ENCODE measurements around the gene MBOAT1.
"Not testable (repeated sequence)": the region's sequence is repeated elsewhere in the genome, so short reads cannot be mapped to it uniquely, and the experiment has no call there.

Gene MBOAT1

GRCh38 chr6:20202324-20202658, 10.0 kb downstream of the MBOAT1 start:
- DNase-seq = no peak

- DNase-seq = no peak
Observed at GRCh38 chr6:20200761-20201630, 11.3 kb downstream of the MBOAT1 start.

- DNase-seq = no peak
Observed at GRCh38 chr6:20198775-20199174, 13.5 kb downstream of the MBOAT1 start.

GRCh38 chr6:20198156-20198774, 14.0 kb downstream of the MBOAT1 start:
- no peak for DNase-seq

- no peak for DNase-seq
Observed at GRCh38 chr6:20197251-20197650, 15.0 kb downstream of the MBOAT1 start.

- no peak for DNase-seq
Observed at GRCh38 chr6:20192625-20193024, 19.6 kb downstream of the MBOAT1 start.

- no peak for DNase-seq
Observed at GRCh38 chr6:20191992-20192391, 20.3 kb downstream of the MBOAT1 start.

GRCh38 chr6:20188630-20189075, 23.6 kb downstream of the MBOAT1 start:
- DNase-seq = no peak

- no peak for DNase-seq
Observed at GRCh38 chr6:20186981-20187380, 25.3 kb downstream of the MBOAT1 start.

- DNase-seq = no peak
Observed at GRCh38 chr6:20183706-20184105, 28.6 kb downstream of the MBOAT1 start.

GRCh38 chr6:20182926-20183521, 29.2 kb downstream of the MBOAT1 start:
- DNase-seq = no peak

- no peak for DNase-seq
Observed at GRCh38 chr6:20182069-20182468, 30.2 kb downstream of the MBOAT1 start.

- DNase-seq = no peak
Observed at GRCh38 chr6:20180935-20181334, 31.3 kb downstream of the MBOAT1 start.

GRCh38 chr6:20179287-20180045, 32.8 kb downstream of the MBOAT1 start:
- not testable (repeated sequence) for DNase-seq

GRCh38 chr6:20178327-20178726, 33.9 kb downstream of the MBOAT1 start:
- no peak for DNase-seq

GRCh38 chr6:20175810-20176410, 36.4 kb downstream of the MBOAT1 start:
- no peak for DNase-seq

GRCh38 chr6:20173833-20174792, 38.2 kb downstream of the MBOAT1 start:
- no peak for DNase-seq

- no peak for DNase-seq
Observed at GRCh38 chr6:20172842-20173456, 39.3 kb downstream of the MBOAT1 start.

GRCh38 chr6:20170455-20171148, 41.7 kb downstream of the MBOAT1 start:
- DNase-seq = no peak

- DNase-seq = no peak
Observed at GRCh38 chr6:20169786-20170185, 42.5 kb downstream of the MBOAT1 start.
